Fibroblast of skin of abdomen (primary cell): ENCODE measurements around the gene GLCCI1. TPM values are rescaled to one million over a fixed set of nuclear protein-coding genes. Genes with fewer than 3 reads are reported as not detected.

Experiments used
- DNase-seq: peaks from one replicate; pipeline ENCODE4 v3.0.0-alpha.2; 2013
- polyA plus RNA-seq, 2 experiments: library from polyadenylated mRNA; unstranded; fragments of 120-200 nt; gene quantifications; one replicate each; pipeline ENCODE4 v1.2.1, GENCODE V29; 2013; ENCODE audit not compliant: insufficient read length in 2 of 2

Gene GLCCI1
- polyA plus RNA-seq (2013, experiment 1 of 2; ENCODE audit: insufficient read length) = 4.3 TPM
- polyA plus RNA-seq (2013, experiment 2 of 2; ENCODE audit: insufficient read length) = 4.5 TPM

DNA sequence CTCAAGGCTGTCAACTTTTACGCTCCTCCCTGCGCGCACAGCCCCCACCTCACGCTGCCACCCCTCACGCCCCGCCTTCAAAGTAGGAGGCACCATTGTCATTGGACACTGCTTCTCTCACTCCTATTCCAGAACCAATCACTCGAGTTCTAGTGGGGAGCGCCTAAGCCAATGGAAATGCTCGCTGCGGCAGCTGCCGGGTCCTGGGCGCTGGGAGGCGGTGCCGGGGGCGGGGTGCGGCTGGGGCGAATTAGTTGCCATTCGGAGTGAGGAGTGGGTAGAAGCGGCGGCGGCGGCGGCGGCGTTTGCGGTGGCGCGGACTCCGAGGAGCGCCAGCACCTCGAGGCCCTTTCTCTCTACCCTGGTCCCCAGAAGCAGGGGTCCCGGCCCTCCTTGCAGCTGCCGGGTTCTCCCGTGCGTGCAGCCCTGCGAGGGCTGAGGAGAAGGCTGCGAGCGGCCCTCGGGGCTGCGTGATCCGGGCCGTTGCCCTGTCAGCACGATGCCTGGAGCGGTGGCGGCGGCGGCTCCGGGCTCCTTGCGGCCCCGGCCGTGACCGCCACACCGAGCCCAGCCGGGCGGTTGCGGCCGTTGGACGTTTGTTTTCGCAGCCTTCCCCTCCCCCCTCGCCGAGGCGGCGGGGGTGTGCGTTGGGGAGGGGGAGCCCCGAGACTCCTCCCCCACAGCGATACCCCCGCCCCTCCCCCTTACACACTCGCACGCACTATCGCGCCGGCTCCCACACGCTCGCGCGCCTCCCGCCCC, at the start of gene GLCCI1:
GLCCI1 (plus strand) TSS at position 253 of the 762 bp plus-strand sequence. CDS start 555 bp downstream, outside the sequence.
- DNase-seq = peak; percentile 96

DNA sequence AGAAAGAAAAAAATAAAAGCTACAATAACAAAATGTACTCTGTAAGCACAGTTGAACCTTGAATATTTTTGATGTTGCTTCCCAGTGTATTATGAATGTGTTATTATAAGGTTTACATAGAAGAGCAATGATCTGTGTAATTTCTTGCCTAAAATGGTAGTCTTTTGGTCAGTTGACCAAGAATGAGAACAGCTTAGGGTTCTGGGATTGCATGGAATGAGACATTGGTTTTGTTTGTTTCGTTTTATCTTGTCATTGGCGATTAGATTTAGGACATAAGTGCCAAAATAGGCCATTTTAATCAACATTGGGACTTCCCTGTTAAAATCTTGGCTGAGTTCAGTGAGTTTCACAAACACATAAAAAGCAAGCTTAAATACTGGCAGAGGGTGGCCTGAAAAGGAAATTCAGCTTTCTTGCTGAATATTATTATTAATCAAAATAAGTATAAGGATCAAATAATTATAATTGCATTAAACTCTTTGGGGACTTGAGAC, 49.1 kb upstream of the GLCCI1 start:
- DNase-seq = no peak

DNA sequence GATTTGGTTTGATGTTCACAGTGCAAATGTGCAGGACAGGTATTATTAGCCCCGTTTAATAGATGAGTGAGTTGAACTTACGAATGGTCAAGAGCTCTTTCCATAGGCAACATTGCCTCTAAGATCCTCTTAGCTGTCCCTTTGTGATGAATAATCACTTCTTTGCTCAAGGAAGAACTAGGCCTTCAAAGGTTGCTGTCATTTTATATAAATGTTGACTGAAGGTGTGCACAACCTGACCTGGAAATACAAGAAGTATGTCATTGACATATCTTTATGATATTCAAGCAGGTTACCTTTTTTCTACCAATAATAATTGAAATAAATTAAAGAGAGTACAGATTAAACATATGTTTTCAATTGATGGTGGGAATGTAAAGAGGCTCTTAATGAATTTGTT, 48.5 kb upstream of the GLCCI1 start:
- DNase-seq = no peak

DNA sequence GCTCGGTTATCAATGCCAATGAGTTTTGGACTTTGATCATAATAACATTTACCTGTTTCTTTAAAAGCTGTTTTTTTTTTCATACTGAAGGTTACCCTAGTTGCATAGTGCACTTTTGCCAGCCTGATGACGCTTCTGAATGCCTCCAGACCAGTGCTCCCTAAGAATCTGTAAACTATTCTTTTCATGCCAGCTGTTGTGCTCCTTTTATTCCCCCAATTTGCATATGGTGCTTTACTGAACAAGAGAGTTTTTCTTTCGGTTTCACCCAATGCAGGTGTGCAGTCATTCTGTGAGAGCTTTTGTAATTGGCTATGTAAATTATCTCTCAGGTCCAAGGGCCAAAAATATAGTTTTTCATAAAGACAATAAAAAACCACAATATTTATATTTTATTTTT, 48.1 kb upstream of the GLCCI1 start:
- no peak for DNase-seq

DNA sequence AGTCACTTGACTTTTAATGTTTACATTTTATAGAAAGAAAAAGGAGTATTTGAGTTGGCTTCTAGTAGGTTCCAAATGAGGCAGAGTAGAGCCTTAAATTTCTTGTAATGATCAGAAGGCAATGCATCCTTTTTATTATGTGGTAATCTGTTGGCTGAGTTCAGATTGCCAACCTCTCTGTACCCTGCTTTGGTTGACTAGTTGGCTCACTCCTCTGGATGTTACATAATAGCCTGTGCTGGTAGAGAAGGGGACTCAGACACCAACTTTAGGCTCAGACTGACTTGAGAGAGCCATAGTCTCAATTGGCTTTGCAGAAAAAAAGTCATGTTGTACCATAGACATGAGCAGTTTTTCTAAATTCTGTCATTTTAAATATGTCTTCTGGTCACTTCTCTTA, 46.8 kb upstream of the GLCCI1 start:
- DNase-seq = no peak

DNA sequence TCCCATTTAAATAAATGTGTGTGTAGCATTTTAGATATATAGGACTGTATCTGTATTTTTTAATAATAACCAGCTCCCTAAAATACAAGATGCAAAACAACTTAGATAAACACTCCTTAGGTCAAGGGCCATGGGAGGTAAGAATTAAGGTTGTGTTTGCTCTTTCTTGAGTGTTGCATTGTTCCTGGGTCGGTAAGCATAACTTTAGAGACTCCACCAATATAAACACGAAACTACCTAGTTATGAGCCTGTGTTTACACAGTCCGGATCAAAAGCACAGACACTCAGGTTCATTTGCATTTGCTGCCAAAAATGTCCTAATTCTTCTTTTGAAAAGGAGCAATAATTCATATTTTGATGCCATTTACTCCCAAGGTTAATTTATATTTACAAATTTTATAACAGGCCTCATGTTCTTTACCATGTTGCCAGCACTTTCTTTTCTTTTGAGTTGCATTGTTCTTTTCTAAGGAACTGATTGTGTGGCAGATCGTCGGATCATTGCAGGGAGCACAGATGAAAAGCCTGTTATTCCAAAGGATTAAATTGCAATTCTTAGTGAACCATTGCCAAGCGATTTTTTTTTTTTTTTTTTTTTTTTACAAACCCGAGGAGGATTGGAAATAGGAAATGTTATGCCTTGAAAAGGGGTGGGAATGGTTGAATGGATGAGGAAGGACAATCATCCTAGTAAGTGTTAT, 45.8 kb upstream of the GLCCI1 start:
- DNase-seq = no peak

DNA sequence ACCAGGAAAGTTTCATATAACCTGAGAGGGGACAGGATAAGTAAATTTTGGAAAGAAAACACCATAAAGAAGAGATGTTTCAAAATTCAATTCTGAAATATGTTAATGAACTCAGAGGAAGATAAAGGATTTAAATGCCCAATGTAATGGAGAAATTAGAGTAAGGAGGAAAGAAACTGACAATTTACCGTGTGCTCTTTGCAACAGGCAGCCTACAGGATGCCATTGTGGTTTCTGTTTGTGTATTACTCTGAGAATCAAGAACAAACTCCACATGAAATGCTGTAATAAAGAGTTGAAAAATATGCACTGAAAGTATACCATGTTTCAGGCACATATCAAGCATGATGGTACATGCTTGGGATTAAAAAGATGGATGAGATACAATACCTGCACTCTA, 44.8 kb upstream of the GLCCI1 start:
- no peak for DNase-seq

DNA sequence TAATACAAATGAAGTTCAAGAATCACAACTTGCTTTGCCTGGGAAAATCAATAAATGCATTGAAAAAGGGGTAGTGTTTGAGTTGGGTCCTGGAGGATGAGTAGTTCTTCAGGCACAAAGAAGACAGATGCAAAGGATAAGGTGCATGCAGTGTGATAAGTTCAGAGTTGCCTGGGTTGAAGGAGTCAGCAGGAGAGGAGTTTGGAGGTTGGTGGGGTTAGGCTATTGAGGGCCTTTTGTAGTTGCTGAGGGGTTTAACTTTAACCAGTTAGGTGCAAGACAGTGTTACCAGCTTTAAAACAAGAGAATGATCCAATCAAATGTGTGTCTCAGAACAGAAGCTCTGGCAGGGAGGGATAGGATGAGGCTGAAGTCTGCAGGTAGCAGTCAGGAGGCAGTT, 44.3 kb upstream of the GLCCI1 start:
- DNase-seq = no peak

DNA sequence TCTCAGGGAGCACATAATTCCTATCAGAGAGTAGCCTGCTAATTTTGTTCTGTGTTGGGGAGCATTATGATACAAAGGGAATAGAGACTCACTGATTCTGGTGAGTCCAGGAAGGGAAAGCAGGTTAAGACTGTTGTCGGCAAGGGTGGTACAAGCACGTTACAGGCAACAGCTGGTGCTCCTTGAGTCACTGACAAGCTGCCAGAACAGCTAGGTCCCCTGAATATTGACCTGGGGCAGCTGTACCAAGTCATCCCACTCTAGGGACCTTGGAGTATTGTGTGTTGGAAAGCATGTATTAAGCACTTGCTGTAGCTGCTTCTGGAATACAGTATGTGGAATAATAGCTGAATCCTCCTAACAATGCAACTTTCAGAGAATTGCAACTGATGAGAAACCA, 37.0 kb upstream of the GLCCI1 start:
- DNase-seq = no peak

DNA sequence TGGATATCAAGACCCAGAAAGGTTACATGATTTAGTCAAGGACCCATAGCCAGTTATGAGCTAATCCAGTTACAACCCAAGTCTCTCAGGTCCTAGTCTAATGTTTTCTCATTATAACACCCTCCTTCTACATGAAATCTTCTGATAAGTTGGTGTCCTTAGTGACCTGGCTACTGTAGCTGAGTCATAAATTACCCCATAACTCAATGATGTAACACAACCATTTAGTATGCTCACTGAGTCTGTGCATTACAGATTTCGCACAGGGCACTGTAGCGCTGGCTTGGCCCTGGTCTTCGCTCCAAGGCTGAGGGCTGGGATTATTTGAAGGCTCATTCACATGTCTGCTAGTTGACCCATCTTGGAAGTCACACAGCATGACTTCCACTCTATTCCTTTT, 36.0 kb upstream of the GLCCI1 start:
- DNase-seq = no peak

DNA sequence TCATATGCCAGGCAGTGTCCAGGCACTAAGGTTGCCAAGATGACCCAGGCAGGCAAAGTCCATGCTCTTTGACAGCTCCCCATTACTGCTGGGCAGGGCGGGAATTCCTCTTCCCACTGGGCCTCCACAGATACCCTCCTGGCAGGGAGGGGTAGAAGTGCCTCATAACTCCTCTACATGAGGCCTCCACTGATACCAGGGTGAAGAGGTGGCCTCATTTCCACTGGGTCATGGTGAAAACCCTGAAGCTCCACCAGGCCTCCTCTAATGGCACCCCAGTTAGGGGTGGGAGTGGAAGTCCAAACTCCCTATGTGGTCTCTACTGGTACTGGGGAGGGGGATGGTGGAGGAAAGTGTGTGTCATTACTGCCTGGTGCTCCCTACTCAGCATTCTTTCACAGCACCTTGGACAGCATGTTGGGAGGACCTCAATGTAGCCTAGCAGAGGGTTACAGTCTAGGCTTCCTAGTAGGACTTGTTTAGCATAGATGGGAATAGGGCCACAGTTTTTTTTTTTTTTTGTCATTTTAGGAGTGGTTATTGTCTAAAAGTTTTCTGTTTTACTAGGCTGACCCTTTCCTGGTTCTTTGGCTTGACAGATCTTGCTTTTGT, 34.6 kb upstream of the GLCCI1 start:
- DNase-seq = no peak

DNA sequence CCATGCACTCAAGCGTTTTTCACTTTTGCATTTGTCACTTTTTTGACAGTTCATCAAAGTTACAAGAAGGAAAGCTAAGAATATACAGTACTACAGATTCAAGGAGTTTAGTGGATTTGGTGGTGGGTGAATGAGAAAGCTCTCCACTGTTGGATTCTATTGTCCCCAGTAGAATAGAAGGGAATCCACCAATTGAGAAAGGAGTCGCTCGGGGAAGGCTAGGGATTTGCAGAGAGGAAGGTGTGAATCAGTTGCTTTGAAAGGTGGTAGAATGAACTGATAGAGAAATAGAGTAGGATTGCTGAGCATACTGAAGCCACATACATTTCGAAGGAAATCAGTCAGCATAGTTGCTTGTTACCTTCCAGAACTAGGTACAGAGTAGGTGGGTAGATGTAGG, 33.7 kb upstream of the GLCCI1 start:
- no peak for DNase-seq

DNA sequence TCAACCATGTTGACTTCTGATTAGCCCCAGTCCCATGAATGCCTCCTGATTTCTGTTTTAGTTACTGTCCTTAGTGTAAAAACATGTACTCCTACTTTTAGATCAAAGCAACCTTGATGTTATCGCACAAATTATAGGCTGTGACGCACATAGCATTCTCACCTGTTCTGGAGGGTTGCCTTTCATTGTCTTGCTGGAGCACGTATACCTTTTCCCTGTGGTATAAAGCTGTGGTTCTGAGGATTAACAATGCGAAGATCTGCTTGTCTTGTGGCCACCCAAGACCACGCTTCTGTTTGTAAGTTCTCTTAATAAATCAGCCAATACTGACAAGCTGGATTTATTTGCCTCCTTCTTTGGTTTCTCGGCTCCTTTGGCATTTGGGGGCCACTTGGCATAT, 30.1 kb upstream of the GLCCI1 start:
- DNase-seq = no peak

DNA sequence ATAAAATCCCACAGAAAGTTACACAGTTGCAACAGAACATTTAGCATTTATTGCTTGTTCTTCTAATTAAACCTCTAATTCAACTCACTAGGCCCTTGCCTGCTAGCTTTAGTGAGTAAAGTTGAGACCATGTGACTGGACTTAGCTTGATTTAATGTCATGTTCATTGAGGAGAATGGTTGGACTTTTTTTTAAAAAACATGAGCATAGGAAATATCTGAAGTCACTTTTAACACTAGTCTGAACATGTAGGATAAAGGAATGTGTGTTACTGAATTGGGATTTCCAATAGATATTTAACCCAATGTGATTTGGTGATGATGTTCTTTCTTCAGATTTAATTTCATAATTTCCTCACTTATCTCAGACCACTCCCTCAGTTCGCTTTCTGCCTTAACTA, 24.6 kb upstream of the GLCCI1 start:
- DNase-seq = no peak

DNA sequence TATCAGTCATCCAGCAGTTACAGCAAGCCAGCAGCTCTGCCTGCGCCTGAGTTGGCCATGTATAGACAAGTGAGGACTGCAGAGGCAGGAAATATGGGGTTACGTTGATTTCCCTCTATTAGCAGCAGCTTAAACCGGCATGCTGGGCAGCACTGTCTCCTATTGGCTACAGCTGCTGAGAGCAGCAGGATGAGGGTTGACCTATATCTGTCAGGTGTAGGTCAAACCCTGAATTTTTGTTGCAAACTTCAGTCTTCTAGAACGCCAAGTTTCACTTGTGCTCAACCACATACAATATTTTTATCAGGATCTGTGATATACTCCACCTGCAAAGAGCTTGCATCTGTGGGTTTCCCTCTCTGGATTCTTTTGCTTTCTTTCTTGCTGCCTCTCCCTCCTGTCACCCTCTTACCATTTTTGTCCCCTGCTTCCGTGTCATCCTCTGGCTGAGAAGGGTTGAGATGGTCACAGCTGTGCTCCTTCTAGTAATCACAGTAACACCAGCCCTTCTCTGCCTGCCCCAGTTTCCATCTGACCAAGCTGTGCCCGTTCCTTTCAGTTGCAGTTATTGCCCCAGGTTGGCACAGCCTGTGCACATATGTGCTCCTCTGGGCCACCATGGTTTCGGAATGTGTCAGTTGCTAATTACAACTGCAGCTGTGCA, 23.8 kb upstream of the GLCCI1 start:
- DNase-seq = no peak

DNA sequence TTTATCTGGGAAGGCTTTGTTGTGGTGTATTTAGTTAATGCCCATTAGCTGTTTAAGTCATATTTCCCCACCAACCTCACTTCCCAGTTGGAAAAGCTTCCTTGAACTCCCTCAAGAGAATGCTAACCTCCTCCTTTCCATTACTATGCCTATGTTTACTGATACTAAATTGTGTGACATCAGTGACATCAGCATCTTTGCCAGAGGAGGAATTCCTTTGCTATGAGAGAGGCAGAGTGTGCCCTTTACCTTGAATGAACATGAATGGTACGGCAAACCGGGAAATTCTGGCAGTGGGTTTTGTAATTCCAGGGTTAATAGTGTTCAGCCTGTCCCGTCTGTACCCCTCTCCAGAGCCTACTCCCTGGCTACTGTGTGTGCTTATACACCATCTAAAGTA, 22.1 kb upstream of the GLCCI1 start:
- no peak for DNase-seq

DNA sequence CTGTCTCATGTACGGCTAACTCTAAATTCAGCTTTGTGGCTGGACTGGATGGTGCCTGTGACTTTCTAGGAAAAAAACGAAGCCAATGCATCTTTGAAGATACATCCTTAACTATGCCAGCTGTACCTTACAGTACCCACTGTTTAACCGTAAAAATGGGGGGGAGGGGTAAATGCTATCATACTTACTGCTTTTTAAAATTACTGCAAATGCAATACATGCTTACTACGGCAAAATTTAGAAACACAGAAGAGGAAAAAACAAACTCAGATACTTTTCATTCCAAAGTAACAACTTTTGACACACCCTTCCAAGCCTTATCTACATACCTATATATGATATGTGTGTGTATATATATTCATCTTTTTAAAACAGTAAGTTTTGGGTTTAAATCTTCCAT, 20.4 kb upstream of the GLCCI1 start:
- DNase-seq = no peak

DNA sequence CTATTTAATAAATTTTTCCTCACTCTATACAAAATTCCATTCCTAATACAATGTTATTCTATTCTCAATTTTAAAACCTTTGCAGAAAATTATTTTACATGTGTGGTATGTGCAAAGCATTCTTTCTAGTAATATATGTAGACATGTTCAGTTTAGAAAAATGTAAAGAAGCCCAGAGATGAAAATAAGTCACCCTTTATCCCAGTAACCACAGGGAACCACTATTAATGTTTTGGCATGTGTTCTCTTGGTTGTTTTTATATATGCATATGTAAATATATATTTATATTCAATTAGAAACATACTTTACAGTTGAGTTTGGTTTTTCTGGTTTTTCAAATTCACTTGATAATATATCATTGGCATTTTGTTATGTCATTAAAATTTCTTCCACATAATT, 14.8 kb upstream of the GLCCI1 start:
- DNase-seq = peak; percentile 80

DNA sequence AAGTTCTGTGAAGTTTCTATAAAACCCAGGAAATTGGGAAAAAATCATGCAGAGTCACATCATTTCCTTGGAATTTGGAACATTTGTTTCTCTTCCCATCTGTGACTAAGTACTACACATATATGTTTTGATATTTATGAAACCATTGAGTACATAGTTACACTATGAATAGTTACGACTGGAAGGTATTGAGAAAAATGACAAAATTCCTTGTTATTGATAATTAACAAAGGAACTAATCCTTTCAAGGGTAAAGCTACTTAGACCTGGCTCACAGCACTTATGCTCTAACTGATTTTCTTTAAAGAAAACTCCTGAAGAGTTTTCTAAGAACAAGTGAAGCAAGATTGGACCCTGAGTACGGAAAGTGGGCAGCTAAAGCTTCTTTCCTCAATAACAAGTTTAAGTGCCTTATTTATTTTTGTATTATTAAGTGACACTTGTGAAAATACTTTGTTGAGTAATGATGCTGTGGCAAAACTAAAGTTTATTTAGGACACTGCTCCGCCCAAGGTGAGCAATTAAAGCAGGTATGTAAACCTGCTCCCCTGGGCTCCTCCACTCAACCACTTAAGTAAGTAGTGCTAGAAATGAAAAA, 12.0 kb upstream of the GLCCI1 start:
- DNase-seq = peak; percentile 69

DNA sequence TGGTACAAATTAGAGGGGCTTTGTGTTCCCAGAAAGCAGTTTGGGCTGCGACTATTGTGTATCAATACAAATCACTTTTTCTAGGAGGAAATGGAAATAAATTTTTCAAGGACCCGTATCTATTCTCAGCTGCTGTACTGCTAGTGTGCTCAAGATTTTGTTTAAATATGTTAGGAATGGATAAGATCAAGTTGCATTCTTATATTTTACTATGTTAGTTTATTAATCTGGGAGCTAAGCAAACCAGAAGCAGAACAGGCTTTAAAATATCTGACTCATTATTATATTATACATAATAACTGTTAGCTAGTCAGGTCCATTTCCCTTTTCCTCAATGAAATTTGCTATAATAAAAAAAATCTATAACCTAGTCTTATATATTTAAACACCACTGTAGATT, 11.1 kb upstream of the GLCCI1 start:
- no peak for DNase-seq

DNA sequence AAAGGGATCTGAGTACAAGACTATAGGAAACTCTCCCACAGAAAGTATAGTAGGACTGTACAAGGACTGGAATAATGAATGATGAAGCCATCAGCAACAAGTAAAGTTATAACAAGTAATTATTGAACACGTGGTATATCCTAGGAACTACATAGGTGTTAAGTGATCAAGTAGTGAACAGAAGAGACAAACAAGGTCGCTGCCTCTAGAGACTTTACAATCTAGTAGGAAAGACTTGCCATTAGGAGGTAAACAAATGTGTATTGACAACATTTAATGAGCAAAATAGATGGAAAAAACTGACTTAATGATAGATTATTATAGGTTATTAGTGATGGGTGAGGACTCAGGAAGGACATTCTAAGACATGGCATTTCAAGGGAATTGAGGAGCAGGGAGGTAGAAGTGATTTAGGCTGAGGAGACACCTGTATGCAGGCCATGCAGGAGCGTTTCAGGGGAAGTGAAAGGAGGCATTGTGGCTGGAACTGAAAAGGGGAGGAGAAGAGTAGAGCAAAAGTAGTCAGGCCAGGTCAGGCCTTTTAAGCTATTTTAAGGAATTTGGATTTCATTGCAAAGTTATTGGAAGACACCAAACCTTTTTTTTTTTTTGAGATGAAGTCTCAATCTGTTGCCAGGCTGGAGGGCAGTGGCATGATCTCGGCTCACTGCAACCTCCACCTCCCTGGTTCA, 8.5 kb upstream of the GLCCI1 start:
- no peak for DNase-seq

DNA sequence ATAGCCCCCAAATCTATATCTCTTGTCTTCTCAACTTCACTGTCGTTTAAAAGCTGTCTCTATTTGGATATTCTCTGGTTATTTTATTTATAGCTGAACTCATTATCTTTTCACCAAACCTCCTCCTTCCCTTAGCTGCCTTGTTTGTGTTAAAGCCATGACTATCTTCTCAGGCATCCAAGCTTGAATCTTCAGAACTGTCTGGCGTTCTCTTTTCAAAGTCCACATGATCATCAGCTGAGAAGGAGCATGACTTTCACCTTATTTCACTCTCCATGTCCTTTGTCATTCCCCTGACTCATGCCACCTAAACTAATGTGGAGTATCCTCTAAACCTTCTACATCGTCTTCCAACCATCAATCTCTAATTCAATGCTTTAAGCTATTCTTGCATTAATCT, 5.7 kb upstream of the GLCCI1 start:
- DNase-seq = peak; percentile 43
